ENCODE results near the gene CDK5RAP1.

CDK5RAP1 gene

DNA sequence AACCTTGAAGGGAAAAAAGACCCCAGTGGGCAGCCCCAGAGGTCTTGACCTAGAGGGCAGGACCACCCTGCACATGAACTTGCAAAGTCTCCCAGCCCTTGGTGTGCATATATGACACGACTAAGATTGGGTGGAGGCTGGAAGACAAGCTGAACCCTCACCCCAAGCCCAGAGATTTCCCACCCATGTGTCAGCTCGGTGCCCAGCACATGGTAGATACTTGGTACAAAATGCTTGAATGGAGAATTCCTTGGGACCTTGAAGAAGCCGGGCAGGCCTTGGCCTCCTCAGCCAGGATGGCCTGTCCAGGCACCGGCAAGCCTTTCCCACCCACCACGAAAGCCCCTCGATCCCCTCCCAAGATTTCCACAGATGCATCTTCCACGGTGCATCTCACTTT is 67.7 kb downstream of the CDK5RAP1 start:
- DNase-seq (ENCODE audit: low spot score): no peak

GRCh38 chr20:33332905-33333456 is 68.3 kb downstream of the CDK5RAP1 start:
- no peak for DNase-seq (ENCODE audit: low spot score)

- DNase-seq (ENCODE audit: low spot score): no peak
Measured at GRCh38 chr20:33328157-33329137, 72.9 kb downstream of the CDK5RAP1 start.

DNA sequence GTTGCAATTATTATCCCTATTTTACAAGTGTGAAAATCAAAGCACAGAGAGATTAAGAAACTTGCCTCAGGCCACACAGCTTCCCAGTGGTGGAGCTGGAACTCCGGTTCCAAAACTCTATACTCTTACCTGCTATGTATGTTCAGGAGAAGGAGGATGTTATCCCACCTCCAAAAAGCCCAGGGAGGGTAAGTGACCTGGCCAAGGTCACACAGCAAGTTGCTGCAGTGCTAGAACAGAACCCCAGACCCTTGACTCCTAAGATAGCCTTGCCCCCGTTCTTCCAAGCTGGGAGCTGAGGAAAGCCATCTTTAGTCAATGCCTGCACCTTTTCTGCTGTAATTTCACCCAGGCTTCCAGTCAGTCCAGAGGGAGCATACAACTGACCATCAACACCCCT is 76.0 kb downstream of the CDK5RAP1 start:
- DNase-seq (ENCODE audit: low spot score): no peak

DNA sequence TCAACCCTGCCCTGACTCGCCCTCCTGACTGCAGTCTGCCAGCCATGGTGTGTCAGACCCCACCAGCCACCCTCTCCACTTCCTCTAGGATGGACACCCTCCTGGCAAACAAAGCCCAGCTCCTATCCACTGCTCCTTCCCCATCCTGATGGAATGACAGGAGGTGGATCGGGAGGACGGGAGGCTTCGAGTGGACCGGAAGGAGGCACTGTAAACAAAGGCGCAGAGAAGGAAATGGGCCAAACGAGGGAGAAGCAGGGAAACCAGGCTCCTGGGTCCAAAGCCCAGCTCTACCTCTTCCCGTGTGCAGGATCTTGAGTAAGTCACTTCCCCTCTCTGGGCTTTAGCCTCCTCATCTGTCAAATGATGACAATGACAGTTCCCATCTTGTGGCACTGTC is 78.1 kb downstream of the CDK5RAP1 start:
- no peak for DNase-seq (ENCODE audit: low spot score)

DNA sequence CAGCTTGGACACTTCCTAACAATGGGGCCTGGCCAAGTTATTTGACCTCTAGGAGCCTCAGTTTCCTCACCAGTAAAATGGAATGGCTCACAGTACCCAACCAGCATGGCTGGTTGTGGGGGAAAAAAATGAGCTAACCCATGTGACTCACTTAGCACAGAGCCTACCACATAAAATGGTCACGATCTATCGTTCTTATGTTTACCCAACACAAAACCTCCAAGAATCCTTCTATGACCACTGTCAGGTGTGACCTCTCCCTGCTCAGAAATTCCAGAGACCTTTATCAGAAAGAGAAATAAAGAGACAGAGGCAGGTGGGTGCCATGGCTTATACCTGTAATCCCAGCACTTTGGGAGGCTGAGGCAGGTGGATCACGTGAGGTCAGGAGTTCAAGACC is 78.9 kb downstream of the CDK5RAP1 start:
- DNase-seq (ENCODE audit: low spot score): peak; percentile 34

DNA sequence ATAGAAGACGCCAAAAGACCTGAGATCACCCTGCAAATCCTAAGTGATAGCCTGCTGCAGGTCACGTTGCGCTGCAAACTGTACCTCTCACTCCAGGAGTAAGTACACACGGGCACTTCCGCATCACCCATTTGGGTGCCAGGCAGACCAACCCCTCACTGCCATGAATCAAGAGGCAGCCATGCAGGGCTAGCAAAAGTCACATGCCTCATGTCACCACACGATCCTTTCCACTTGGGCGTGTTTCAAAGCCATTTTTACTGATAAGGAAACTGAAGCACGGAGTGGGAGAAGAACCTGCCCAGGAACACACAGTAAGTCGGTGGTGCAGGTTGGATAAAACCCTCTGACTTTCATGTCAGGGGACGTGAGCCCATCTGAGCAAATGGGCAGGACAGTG is 81.3 kb downstream of the CDK5RAP1 start:
- no peak for DNase-seq (ENCODE audit: low spot score)

DNA sequence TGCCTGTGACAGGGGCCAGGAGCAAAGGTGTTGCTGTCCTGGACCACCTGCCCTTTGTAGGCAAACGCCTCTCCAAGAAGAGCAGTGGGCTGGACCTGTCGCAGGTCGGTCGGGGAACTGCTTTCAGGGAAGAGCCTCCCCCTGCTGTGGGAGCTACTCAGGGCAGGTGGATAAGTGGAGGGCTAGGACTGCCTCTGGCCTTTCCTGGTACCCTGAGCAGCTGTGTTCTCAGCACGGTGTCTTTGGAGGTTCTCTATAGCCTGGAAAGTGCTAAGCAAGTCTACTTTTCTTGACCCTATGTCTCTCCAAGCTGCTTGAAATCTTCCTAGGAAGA is 83.3 kb downstream of the CDK5RAP1 start:
- DNase-seq (ENCODE audit: low spot score): no peak

DNA sequence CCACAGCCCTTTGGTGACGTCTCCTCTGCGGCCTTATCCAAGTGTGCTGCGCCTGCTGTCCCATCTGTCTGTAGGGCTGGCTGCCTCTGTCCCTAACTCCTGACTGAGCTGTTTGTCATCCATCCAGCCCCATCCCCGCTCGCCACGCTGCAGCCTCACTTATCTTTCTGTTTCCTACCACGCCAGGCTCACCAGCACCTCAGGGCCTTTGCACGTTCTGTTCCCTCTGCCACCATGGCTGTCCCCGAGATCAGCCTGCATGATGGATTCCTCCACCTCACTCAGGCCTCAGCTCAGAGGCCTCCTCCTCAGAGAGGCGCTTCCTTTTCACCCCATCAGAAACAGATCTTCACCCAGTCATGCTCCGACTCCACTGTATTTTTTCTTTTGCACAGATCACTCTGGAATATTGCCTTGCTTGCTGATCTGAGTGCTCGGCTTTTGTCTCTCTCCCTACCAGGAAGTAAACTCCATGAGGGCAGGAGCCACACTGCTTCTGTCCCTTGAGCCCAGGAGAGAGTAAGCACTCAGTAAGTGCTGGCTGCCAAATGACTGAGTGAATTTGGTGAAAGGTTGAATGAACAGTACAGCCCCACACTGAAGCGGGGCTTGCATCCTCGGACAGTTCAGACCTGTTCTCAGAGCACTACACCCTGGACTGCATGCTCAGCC is 83.8 kb downstream of the CDK5RAP1 start:
- no peak for DNase-seq (ENCODE audit: low spot score)

DNA sequence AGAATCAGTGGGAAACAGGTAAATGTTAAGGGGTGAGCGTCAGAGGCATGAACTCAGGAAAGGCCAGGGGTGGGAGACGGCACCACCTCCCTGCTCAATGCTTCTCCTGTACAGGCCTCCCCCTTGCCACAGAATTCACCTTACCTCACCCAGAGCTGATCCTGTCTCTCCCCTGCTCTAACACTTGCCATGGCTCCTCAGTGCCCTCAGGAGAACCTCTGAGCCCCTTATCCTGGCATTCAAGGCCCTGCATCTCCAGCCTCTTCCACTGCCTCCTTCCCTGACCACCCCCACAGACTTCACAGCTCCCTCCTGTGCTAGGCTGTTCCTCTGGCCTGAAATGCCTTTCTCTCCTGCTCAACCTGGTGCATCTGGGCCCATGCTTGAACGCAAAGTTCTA is 84.4 kb downstream of the CDK5RAP1 start:
- no peak for DNase-seq (ENCODE audit: low spot score)

- no peak for DNase-seq (ENCODE audit: low spot score)
Measured at GRCh38 chr20:33316343-33316742, 85.0 kb downstream of the CDK5RAP1 start.

DNA sequence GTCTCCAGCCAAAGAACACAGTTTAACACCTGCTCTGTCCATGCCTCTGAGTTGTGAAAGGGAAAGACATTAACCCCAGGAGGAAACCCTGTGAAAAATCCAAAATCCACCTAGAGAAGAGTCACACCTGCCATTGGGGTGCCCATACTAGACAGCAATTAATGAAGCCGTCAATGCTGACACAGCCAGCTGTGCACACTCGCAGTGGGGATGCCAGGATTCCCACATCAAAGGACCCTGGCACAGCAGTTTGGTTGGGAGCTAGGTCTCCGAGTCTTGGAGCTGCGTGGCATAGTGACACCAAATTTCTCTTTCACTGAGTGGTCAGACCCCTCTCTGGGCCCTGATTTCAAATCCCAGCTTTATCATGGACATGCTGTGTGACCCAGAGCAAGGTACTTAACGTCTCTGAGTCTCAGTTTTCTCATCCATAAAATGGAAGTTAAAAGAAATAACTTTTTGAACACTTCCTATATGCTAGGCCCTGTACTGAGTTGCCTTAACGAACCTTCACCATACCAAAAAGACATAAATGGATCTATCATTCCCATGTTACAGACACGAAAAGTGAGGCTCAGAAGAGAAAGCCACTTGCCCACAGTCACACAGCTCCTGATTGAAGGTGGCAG is 87.5 kb downstream of the CDK5RAP1 start:
- no peak for DNase-seq (ENCODE audit: low spot score)

GRCh38 chr20:33312583-33312982 is 88.7 kb downstream of the CDK5RAP1 start:
- no peak for DNase-seq (ENCODE audit: low spot score)

DNA sequence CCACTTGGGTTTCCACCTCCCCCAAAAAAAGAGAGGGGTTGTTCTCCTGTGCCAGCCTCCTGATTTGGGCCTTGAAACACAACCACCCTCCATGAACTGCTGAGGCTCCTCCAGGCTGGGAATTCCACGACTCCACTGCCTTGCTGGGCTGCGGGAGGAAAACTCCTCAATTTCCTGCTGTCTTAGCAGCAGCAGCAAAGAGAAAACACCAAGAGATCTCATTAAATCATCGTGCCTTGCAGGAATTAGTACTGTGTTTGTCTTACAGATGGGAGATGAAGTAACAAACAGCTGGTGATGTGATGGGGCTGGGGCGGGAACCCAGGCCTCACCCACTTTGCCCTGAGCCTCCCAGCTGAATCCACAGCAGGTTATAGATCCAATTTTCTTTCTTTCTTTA is 89.3 kb downstream of the CDK5RAP1 start:
- DNase-seq (ENCODE audit: low spot score): no peak

GRCh38 chr20:33311011-33311410 is 90.3 kb downstream of the CDK5RAP1 start:
- no peak for DNase-seq (ENCODE audit: low spot score)

- no peak for DNase-seq (ENCODE audit: low spot score)
Measured at GRCh38 chr20:33310327-33310899, 90.9 kb downstream of the CDK5RAP1 start.

DNA sequence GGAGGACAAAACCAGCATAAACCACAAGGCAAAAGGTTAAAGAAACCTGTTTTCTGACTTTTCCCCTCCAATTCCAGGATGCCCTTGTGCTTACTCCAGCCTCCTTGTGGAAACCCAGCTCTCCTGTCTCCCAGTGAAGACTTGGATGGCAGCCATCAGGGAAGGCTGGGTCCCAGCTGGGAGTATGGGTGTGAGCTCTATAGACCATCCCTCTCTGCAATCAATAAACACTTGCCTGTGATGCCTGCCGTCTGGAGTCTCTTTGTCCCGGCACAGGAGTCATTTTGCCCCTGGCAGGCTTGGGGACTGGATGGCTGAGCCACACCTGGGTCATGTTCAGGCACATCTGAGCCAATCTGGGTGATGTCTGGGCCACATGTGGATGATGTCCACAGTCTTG is 91.7 kb downstream of the CDK5RAP1 start:
- DNase-seq (ENCODE audit: low spot score): no peak
